Mucosa of gallbladder (tissue), 1 donor: ENCODE measurements around the gene SLC22A17. TPM values are rescaled to one million over a fixed set of nuclear protein-coding genes. Genes with fewer than 3 reads are reported as not detected.
A peak's percentile ranks its signal among the peaks of the same experiment; 100 is the strongest.
"Not testable (repeated sequence)": the region's sequence is repeated elsewhere in the genome, so short reads cannot be mapped to it uniquely, and the experiment has no call there.

Source experiments
- DNase-seq: peaks from one replicate; pipeline ENCODE4 v3.0.0-alpha.2; 2020; ENCODE audit warnings: low spot score
- total RNA-seq: library from RNA; stranded (reverse); gene quantifications from one replicate; pipeline ENCODE4 v1.2.1, GENCODE V29; 2021
- donor health status: DM: no; HTN: no; CAD: no.

The SLC22A17 gene
- total RNA-seq, 1 donor from 2014 or later, result 64.3 TPM

DNA sequence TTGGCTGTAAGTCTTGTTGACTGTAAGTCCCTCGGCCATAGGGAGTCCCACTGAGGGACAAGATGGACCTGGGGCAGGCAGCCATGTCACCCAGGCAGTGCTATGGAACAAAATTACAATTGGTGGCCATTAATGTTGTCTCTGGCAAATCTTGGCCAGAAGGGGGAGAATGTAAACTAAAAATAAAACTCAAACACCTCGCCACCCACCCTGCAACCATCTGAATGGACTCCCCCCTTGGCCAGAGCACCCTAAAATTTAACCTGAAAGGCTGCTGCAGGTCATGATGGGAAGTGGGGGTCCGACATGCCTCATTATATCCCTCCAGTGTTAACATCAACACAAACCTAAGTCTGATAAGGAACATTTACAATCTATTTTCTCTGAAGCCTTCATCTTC is 8.2 kb downstream of the SLC22A17 start:
- DNase-seq, result no peak

DNA sequence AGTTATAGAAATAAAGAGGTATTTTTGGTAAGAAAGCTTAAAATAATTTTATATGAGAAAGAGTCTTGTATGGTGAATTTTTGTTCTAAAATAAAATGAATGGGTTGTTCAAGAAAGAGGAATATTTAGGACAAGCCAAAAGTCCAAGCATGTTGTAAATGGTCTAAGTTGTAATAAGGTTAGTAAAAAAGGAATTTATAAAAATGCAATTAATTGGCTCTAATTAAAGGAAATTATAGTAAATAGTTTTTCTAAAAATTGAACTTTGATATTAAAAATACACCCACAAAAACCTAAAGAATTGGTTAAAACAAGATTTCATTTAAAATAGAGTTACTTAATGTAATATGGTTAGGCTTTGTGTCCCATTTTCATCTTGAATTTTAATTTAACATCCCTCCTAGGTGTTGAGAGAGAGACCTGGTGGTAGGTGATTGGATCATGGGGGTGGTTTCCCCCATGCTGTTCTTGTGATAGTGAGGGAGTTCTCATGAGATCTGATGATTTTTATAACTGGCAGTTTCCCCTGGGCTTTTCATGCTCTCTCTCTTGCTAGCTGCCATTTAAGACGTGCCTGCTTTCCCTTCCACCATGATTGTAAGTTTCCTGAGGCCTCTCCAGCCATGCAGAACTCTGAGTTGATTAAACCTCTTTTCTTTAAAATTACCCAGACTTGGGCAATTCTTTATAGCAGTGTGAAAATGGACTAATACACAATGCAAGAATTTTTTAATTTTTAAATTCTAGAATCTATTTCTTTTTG is 13.0 kb downstream of the SLC22A17 start:
- no peak for DNase-seq

DNA sequence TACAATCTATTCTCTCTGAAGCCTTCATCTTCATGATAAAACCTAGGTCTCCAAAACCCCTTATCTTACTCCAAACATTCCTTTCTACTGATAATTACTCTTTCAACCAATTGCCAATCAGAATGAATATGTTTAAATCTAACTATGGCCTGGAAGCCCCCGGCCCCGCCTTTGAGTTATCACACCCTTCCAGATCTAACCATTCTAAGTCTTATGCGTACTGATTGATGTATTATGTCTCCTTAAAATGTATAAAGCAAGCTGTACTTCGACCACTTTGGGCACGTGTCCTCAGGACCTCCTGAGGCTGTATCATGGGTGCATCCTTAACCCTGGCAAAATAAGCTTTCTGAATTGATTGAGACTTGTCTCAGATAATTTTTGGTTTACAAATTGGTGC is 17.1 kb downstream of the SLC22A17 start:
- DNase-seq, result no peak

DNA sequence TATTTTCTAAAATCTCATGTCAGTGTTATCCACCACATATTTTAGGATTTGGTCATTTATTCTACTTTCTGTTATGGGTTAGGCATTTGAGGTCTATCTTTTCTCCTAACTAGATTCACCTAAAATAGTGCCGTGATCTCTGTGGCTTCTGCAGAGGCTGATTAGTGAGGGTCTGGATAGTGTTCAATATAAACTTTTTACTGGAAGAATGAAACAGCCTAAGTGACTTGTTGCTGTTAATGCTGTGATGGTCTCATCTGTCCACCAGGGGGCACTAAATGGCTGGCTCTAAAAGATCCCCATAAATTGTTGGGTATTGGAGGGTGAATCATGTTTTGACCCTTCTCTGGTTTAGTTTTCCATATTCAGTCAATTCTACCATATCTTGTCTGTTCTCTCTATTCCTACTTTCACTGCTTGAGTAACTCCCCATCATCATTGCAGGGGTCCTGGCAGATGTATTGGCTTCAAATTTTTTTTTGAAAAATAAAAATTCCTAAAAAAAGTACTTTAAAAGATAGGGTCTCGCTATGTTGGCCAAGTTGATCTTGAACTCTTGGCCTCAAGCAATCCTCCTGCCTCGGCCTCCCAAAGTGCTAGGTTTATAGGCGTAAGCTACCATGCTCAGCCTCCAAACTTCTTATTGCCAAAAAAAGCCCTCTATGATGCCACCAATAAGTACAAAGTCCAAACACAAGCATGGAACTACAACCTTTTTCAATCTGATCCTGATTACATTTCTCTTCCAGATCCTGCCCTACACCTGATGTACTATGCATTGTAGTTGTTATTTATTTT is 24.5 kb downstream of the SLC22A17 start:
- peak; percentile 79 for DNase-seq

DNA sequence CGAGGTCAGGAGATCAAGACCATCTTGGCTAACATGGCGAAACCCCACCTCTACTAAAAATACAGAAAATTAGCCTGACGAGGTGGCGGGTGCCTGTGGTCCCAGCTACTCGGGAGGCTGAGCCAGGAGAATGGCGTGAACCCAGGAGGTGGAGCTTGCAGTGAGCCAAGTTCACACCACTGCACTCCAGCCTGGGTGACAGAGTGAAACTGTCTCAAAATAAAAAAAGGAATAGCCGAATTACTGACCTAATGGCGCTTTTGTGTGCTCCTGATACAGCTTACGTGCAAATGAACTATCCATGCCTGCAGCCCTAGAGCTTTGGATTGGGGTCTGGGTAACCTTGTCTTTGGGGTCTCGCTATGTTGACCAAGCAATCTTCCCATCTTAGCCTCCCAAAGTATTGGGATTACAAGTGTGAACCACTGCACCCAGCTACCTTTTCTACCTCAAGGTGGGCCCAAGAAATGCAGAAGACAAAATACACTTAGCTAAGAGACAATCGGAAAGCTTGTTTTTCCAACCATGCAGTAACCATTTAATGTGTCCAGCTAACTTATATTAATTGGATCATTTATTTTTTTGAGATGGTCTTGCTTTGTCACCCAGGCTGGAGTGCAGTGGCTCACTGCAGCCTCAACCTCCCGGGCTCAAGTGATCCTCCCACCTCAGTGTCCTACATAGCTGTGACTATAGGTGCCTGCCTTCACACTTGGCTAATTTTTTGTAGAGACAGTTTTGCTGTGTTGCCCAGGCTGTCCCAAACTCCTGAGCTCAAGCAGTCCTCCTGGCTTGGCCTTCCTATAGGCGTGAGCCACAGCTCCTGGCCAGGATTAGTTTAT is 26.0 kb downstream of the SLC22A17 start:
- no peak for DNase-seq

DNA sequence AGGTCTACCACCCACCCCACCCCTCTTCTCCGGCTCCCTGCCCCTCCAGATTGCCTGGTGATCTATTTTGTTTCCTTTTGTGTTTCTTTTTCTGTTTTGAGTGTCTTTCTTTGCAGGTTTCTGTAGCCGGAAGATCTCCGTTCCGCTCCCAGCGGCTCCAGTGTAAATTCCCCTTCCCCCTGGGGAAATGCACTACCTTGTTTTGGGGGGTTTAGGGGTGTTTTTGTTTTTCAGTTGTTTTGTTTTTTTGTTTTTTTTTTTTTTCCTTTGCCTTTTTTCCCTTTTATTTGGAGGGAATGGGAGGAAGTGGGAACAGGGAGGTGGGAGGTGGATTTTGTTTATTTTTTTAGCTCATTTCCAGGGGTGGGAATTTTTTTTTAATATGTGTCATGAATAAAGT is 26.9 kb downstream of the SLC22A17 start:
- DNase-seq, result not testable (repeated sequence)

DNA sequence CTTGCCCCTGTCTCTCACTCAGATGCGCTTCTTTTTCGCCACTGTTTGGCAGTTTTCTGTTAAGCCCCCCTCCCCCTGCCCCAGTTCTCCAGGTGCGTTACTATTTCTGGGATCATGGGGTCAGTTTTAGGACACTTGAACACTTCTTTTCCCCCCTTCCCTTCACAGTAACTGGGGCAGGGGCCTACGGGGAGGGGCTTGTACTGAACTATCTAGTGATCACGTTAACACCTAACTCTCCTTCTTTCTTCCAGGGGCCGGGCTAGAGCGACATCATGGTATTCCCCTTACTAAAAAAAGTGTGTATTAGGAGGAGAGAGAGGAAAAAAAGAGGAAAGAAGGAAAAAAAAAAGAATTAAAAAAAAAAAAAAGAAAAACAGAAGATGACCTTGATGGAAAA is 27.7 kb downstream of the SLC22A17 start:
- DNase-seq, result no peak

DNA sequence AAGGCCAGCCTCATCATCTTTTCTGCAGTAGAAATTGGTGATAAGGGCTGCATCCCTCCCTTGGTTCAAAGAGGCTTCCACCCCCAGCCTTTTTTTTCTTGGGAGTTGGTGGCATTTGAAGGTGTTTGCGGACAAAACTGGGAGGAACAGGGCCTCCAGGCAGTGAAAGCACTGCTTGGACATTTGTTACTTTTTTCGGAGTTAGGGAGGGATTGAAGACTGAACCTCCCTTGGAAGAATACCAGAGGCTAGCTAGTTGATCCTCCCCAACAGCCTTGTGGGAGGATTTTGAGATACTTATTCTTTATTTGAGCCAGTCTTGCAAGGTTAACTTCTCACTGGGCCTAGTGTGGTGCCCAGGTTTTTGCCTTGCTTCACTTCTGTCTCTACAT is 28.2 kb downstream of the SLC22A17 start:
- DNase-seq, result no peak

DNA sequence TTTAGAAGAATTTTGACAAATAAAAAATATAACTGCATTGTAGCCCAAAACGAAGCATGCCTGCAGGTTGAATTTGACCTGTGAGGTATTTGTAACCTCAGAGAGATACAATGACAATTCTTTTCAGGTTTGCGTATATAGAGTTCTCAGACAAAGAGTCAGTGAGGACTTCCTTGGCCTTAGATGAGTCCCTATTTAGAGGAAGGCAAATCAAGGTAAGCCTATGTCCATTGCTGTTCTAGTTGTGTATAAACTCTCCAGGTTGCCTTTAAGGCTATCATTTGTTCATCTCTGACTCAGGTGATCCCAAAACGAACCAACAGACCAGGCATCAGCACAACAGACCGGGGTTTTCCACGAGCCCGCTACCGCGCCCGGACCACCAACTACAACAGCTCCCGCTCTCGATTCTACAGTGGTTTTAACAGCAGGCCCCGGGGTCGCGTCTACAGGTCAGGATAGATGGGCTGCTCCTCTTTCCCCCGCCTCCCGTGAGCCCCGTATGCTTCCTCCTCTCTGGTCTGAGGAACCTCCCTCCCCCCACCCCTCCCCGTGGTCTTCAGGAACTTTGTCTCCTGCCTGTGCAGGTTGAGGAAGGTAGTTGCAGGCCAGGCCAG is 28.7 kb downstream of the SLC22A17 start:
- DNase-seq, result no peak

DNA sequence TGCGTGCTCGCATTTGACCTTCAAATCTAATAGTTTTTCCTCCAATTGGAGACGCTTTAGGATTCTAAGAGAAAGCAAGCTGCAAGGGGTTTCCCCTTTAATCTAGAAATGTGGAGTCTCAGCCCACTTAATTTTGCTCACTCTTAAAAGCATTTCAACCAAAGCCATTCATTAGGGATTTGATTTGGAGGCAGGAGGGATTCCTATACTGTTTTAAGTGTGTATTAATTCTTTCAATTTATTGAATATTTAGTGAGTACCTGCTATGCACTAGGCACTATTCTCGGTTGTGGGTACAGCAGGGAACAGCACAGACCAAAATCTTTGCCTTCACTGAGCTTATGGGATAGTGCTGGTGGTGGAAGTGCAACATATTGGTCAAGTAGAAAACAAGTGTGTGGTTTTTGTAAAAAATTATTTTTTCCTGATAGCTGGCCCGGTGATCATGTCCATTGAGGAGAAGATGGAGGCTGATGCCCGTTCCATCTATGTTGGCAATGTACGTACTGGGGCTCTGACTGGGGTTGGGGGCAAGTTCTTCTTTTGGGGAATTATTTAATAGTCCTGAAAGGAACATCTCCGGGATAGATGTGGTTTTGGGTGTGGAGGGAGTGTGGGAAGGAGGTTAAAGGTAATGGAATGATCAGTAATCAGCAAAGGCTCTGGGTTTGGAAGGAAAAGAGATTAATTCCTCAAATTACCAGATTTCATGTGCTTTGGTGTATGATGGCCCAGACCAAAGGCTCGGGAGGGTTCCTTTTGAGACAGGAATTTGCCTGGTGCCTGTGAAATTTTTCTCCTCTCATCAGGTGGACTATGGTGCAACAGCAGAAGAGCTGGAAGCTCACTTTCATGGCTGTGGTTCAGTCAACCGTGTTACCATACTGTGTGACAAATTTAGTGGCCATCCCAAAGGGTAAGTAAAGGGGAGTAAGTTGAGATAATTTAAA is 29.8 kb downstream of the SLC22A17 start:
- DNase-seq, result no peak

DNA sequence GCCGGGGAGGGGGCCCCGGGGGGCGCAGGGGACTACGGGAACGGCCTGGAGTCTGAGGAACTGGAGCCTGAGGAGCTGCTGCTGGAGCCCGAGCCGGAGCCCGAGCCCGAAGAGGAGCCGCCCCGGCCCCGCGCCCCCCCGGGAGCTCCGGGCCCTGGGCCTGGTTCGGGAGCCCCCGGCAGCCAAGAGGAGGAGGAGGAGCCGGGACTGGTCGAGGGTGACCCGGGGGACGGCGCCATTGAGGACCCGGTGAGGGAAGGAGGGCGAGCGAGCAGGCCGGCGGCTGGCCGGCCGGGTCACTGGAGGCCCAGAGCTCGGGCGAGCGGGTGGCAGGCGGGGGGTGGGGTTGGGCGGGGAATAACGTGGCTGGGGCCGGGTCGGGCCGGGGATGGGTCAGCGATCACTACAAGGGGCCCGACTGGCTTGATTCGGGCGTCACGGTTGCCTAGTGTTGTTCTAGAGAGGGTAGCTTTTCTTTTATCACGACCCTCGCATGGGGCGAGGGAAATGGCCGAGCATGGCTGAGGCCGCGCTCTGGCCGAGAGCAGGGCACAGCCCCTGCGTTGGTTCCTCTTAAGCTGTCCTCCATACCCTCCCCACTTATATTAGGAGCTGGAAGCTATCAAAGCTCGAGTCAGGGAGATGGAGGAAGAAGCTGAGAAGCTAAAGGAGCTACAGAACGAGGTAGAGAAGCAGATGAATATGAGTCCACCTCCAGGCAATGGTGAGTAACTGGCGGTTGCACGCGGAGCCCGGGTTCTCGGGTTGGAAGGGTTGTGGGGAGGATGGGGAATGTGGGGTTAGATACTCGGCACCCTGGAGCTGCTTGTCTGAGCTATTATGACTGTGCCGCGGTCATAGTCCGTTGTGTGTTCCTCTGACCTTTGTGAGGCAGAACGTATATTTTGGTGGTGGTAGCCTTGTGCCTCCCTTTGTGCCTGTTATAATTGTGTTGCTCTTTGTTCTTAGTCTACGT is 30.8 kb downstream of the SLC22A17 start:
- no peak for DNase-seq

DNA sequence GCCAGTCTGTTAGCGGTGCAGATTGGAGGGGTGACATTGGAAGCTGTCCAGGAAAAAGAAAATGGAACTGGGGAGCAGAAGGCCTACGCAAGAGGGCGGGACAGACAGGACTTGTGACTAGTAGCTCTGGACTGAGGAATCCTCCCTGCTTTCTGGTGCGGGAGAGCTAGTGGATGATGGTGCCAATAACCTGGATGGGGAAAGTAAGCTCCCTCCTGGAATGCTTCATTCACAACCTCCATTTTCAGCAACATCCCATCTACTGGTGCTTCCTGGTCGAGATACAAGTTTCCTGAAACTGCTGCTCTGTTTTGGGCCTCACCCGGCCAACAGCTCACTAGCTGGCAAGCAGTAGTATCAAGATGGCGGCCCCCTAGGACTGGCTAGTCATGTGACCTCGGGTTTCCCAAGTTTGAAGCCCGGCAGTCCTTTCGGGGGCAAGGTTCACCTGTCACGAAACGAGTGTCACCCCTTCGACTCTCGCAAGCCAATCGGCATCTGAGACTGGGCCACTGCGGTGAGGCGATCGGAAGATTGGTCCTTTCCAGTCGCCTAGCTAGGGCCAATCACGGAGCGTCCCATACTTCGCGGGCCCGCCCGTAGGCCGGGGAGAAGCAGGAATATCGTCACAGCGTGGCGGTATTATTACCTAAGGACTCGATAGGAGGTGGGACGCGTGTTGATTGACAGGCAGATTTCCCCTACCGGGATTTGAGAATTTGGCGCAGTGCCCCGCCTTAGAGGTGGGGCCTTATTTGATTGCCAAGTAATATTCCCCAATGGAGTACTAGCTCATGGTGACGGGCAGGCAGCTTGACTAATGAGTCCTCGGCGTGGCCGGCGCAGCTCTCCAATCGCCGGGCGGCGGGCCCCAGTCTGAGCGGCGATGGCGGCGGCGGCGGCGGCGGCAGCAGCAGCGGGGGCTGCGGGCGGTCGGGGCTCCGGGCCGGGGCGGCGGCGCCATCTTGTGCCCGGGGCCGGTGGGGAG is 31.8 kb downstream of the SLC22A17 start, which contains the start of gene PABPN1:
Gene PABPN1 (plus strand): TSS at position 874 of the 988 bp plus-strand sequence. CDS start 13 bp downstream, at position 887.
- peak; percentile 100 for DNase-seq

DNA sequence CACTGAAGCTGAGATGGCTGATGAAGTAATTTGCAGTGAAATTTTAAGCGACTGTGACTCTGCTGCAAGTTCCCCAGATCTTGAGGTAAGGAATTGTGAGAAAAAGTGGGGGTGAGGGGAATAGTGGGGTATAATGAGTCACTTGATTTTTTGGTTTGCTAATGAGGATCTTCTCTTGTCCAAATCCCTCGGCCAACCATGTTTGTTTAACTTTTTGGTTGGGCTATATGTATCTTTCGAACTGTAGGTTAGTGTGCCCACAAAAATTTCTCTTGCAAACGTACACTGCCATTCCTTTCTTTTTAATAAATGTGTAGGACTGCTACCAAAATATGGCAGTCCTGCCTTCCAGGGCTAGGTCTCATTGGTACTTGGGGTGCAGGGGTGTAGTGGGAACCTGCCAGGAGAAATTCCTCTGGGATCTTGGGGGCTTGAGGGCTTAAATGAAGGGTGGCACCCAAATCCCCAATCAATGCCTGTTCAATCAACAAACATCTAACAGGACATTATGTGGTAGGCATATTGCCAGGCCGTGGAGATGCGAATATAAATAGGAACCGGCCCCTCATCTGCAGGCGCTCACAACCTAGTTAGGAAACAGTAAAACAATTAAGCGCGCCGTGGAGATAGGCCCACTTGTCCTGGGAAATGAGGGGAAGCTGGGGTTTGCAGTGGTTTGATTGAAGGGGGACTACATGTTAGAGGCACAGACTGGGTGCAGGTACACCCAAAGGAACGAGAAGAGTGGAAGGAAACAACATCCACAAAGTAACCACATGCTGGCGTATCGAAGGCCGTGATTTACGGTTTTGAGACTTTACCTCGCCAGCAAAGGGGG is 32.7 kb downstream of the SLC22A17 start:
- no peak for DNase-seq

DNA sequence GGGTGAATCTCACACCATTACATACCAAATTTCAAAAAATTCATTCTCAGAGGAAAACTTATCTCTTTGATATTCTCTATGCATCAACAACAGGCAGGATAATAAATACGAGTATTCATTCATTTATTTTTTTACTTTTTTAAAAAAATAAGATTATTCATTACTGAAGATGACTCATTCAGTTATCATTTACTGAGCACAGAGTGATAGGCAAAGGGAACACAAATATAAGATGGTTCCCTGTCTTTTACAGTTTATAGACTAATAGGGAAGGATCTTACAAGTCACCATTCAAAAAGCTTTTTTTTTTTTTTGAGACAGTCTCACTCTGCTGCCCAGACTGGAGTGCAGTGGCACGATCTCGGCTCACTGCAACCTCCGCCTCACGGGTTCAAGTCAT is 36.4 kb downstream of the SLC22A17 start:
- no peak for DNase-seq

DNA sequence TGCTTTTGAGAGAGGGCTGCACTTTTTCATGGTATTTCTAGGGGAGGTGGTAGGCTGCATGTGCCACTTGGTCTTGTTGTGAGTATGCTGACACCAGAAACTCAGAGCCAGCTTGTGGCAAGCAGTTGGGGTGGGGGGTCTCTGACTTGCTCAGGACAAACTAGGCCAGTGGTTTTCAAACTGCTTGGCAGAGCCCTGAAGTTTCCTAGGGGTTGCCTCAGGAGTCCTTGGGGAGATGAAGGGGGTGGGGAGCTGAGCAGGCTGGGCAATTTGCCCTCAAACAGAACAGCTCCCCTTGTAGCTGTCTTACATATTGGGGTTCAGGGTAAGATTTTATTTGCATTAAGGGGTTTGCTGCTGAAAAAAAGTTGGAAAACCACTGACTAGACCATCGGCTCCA is 42.1 kb downstream of the SLC22A17 start:
- DNase-seq, result no peak

DNA sequence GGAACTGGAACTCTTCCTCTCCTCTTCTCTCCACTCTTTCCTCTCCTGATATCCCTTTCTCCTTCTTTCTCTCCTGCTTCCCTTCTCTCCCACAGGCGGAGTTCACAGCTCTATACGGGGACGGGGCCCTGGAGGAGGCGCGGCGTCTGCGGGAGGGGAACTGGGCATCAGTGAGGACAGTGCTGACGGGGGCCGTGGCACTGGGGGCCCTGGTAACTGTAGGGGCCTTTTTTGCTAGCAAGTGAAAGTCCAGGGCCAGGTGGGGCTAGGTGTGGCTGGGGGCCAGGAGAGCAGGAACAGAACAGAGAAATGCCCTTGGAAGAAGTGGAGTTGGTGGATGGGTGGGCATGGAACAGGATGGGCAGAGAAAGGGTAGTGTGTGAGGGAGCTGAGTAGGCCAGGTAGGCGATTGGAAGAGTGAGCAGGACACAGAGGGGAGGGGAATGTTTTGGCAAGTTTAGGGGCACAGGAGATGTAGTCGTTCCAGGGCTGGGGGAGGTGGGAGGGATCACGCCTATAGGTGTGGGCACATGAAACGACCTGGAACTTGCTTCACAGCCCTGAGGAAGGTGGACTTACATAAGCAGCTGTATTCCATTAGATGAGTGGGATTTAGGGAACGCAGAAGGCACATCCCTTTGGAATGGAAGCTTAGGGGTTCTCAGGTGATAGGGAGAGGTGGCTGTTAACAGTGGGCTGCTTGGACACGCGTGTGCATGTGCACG is 43.8 kb downstream of the SLC22A17 start:
- DNase-seq, result no peak
